ENCODE results near the gene LPP. TPM values are rescaled to one million over a fixed set of nuclear protein-coding genes. Genes with fewer than 3 reads are reported as not detected.

The LPP gene
- total RNA-seq, 2 donors from 2014 or later, result 52.7 to 56.7 TPM

- no peaks in the 10 kb centered on the region for H3K36me3 Mint-ChIP-seq
- peaks cover 39 to 53% of the 10 kb centered on the region in 2 donors for H3K4me1 Mint-ChIP-seq (ENCODE audit: low read depth in 2 of 2)
- ATAC-seq (no peak), DNase-seq (ENCODE audit: low spot score) (no peak)
- H3K27ac Mint-ChIP-seq, result peak overlapping the region in 1 of 2 donors; percentile 64
- H3K4me3 Mint-ChIP-seq, result no peak overlapping the region
- no peaks in the 10 kb centered on the region for H3K9me3 Mint-ChIP-seq
- H3K27me3 Mint-ChIP-seq, result no peaks in the 10 kb centered on the region
Measured at GRCh38 chr3:188166441-188166840, 12.5 kb downstream of the LPP start.

- ATAC-seq (no peak), DNase-seq (ENCODE audit: low spot score) (no peak)
- Mint-ChIP-seq H3K36me3 (no peaks in the 10 kb centered on the region), H3K27ac (no peak overlapping the region), H3K4me1 (ENCODE audit: low read depth in 2 of 2) (peaks cover 35 to 44% of the 10 kb centered on the region in 2 donors), H3K27me3 (no peaks in the 10 kb centered on the region), H3K4me3 (no peak overlapping the region), H3K9me3 (no peaks in the 10 kb centered on the region)
Measured at GRCh38 chr3:188168186-188168585, 14.2 kb downstream of the LPP start.

GRCh38 chr3:188168648-188169047 is 14.7 kb downstream of the LPP start:
- Mint-ChIP-seq H3K27ac (peak overlapping the region in 1 of 2 donors; percentile 25), H3K4me1 (ENCODE audit: low read depth in 2 of 2) (peaks cover 33 to 42% of the 10 kb centered on the region in 2 donors), H3K9me3 (no peaks in the 10 kb centered on the region), H3K36me3 (no peaks in the 10 kb centered on the region), H3K4me3 (no peak overlapping the region), H3K27me3 (no peaks in the 10 kb centered on the region)
- DNase-seq (ENCODE audit: low spot score) (no peak), ATAC-seq (no peak)

DNA sequence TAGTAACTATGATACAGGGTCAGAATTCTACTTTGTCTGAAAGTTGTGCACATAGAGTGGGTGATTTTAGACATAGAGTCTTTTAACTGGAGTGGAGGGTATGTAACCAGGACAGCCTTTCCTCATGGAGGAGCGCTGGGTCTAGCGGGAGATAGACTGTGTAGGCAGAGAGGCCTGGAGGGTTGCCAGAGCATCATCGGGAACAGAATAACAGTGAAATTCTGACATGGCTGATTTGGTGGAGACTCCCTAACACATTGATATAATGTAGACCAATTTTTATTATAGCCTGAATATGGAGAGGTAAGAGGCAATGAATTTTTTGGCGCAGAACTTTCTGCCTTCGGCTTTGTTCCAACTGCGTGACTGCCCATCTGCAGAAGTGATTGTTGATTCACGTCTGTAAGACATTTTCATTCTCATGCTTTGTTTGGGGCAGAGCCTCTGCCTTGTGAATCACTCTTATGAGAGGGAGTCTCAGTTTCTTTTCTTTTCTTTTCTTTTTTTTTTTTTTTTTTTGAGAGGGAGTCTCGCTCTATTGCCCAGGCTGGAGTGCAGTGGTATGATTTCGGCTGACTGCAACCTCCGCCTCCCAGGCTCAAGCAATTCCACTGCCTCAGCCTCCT is 16.0 kb downstream of the LPP start:
- Mint-ChIP-seq H3K4me1 (ENCODE audit: low read depth in 2 of 2) (peaks cover 37 to 45% of the 10 kb centered on the region in 2 donors), H3K27me3 (no peaks in the 10 kb centered on the region), H3K27ac (peak overlapping the region; percentile 17 to 25), H3K36me3 (no peaks in the 10 kb centered on the region), H3K9me3 (peaks cover 4% of the 10 kb centered on the region), H3K4me3 (no peak overlapping the region)
- ATAC-seq (no peak), DNase-seq (ENCODE audit: low spot score) (no peak)

DNA sequence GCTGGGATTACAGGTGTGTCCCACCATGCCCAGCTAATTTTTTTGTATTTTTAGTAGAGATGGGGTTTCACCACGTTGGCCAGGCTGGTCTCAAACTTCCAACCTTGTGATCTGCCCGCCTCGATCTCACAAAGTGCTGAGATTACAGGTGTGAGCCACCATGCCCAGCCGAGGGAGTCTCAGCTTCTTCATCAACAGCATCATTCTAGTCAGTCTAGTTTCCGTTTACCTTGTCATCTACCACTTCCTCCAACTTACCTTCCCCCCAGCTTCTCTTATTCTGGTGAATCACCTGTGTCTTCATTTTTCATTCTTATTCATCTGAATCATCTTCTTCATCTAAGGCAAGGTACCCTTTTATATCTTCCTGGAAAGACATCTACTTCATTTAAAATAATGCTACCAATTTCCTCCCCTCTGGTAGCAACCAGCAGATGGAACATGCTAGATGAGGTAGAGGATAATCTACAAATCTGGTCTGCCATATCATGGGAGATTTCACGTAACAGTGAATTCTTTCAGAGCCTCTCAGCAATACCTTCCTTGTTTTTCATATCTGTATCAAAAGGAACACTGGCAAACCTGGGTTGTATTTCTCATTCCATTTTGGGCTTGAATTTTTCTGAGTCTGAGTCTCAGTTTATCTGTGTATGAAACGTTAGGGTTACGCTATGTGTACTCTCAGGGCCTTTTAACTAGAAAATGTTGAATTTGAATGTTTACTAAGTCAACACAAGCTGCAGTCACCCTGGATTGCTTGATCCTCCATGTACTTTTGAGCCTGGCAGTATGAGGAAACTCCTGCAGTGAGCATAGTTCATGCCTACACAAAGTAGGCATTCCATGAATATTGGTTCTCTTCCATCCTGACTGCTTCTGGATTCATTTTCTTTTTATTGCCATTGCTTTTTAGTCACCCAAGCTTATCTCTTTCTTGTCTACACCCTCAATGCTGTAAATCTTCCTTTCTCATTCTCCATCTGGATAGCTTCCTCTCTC is 16.8 kb downstream of the LPP start:
- Mint-ChIP-seq H3K4me1 (ENCODE audit: low read depth in 2 of 2) (peaks cover 37 to 43% of the 10 kb centered on the region in 2 donors), H3K4me3 (peak overlapping the region; percentile 2), H3K9me3 (peaks cover 4% of the 10 kb centered on the region), H3K36me3 (no peaks in the 10 kb centered on the region), H3K27ac (peak overlapping the region; percentile 17 to 25), H3K27me3 (no peaks in the 10 kb centered on the region)
- DNase-seq (ENCODE audit: low spot score) (no peak), ATAC-seq (peak in 1 of 2 donors; percentile 68)

GRCh38 chr3:188171682-188172467 is 17.9 kb downstream of the LPP start:
- Mint-ChIP-seq H3K27me3 (no peaks in the 10 kb centered on the region), H3K4me1 (ENCODE audit: low read depth in 2 of 2) (peaks cover 38 to 42% of the 10 kb centered on the region in 2 donors), H3K9me3 (peaks cover 4% of the 10 kb centered on the region), H3K27ac (peak overlapping the region in 1 of 2 donors; percentile 25), H3K36me3 (no peaks in the 10 kb centered on the region), H3K4me3 (no peak overlapping the region)
- DNase-seq (ENCODE audit: low spot score) (no peak), ATAC-seq (no peak)

DNA sequence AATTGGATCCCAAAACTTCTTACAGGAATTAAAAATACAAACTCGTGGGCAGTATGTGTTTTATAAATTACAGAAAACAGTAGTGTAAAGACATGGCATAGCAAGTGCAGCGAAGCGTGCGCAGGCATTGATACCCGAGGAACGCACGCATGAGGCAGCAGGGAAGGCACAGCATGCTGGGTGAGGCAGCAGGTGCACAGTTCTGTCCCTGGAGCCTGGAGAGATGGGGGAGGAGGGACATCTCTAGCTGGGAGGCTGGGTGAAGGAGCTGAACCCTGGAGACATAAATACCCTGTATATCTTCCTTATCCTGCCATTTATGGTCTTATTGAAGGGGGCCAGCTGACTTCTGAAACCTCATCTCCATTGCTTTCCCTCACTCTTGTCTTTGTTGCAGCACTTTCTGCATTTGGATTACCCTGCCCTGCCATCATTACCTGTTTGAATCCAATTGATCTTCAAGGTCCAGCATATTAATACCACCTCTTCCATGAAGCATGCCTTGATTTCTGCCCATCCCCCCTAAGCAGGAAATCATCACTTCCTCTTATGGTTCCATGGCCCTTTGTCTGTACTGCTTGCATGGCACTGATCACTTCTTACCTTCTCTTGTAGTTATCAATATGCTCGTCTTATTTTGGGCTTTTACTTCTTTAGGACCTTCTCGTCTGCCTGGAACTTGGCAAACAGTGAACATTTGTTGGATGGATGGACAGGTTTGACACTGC is 20.5 kb downstream of the LPP start:
- peaks cover 55 to 58% of the 10 kb centered on the region in 2 donors for H3K4me1 Mint-ChIP-seq (ENCODE audit: low read depth in 2 of 2)
- H3K27ac Mint-ChIP-seq, result peak overlapping the region in 1 of 2 donors; percentile 42

GRCh38 chr3:188176476-188176875 is 22.5 kb downstream of the LPP start:
- DNase-seq (ENCODE audit: low spot score) (no peak), ATAC-seq (no peak)
- H3K9me3 Mint-ChIP-seq, result peaks cover 4% of the 10 kb centered on the region
- H3K4me1 Mint-ChIP-seq (ENCODE audit: low read depth in 2 of 2), result peaks cover 50 to 53% of the 10 kb centered on the region in 2 donors
- H3K27me3 Mint-ChIP-seq, result no peaks in the 10 kb centered on the region
- peaks cover 5% of the 10 kb centered on the region for H3K36me3 Mint-ChIP-seq
- no peak overlapping the region for H3K4me3 Mint-ChIP-seq
- peak overlapping the region in 1 of 2 donors; percentile 5 for H3K27ac Mint-ChIP-seq

More for the DNA sequence above, 20.5 kb downstream of the LPP start:
- ATAC-seq (no peak), DNase-seq (ENCODE audit: low spot score) (no peak)
- no peaks in the 10 kb centered on the region for H3K27me3 Mint-ChIP-seq
- peaks cover 4% of the 10 kb centered on the region for H3K9me3 Mint-ChIP-seq
- H3K4me3 Mint-ChIP-seq, result no peak overlapping the region
- peaks cover 5% of the 10 kb centered on the region for H3K36me3 Mint-ChIP-seq

GRCh38 chr3:188176884-188177283 is 22.9 kb downstream of the LPP start:
- Mint-ChIP-seq H3K4me3 (no peak overlapping the region), H3K27me3 (no peaks in the 10 kb centered on the region), H3K36me3 (peaks cover 7% of the 10 kb centered on the region), H3K4me1 (ENCODE audit: low read depth in 2 of 2) (peaks cover 50 to 53% of the 10 kb centered on the region in 2 donors), H3K27ac (peak overlapping the region in 1 of 2 donors; percentile 5), H3K9me3 (peaks cover 4% of the 10 kb centered on the region)
- DNase-seq (ENCODE audit: low spot score) (no peak), ATAC-seq (no peak)

- H3K36me3 Mint-ChIP-seq, result peaks cover 9% of the 10 kb centered on the region
- no peak for DNase-seq (ENCODE audit: low spot score)
- no peak overlapping the region for H3K4me3 Mint-ChIP-seq
- H3K4me1 Mint-ChIP-seq (ENCODE audit: low read depth in 2 of 2), result peaks cover 50 to 53% of the 10 kb centered on the region in 2 donors
- H3K27me3 Mint-ChIP-seq, result no peaks in the 10 kb centered on the region
- no peak for ATAC-seq
- peaks cover 4% of the 10 kb centered on the region for H3K9me3 Mint-ChIP-seq
- H3K27ac Mint-ChIP-seq, result peak overlapping the region in 1 of 2 donors; percentile 78
Measured at GRCh38 chr3:188177721-188178120, 23.8 kb downstream of the LPP start.

DNA sequence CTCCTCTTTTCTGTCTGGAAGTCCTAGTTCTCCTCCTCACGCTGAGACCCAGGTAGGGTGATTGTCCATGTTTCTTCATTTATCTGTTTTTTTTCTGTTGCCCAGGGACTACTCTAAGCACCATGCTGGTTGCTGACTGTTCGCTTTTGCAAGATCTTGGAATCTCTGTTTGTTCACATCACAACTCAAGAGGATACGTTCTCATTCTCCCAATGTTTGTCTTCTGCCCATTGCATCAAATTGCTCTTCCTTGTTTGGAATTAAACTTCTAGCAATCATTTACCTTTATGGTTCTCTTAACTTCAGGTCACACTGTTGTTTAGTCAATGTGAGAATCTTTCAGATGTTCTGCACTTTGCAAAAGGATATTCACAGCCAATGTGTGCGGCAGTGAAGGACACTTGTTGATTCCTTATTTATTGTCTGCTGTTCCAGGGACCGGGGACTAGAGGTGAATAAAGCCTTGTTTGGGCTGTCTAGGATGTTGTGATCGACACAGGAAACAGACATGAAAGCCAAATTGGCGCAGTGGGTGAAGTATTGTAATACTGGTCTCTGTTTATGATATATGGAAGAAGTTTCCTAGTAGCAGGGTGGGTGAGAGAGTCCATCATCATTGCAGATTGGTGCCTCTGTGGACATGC is 24.5 kb downstream of the LPP start:
- Mint-ChIP-seq H3K27ac (peak overlapping the region in 1 of 2 donors; percentile 78), H3K9me3 (peaks cover 4% of the 10 kb centered on the region), H3K4me1 (ENCODE audit: low read depth in 2 of 2) (peaks cover 50 to 53% of the 10 kb centered on the region in 2 donors), H3K4me3 (no peak overlapping the region), H3K27me3 (no peaks in the 10 kb centered on the region), H3K36me3 (peaks cover 9% of the 10 kb centered on the region)
- ATAC-seq (no peak), DNase-seq (ENCODE audit: low spot score) (no peak)

DNA sequence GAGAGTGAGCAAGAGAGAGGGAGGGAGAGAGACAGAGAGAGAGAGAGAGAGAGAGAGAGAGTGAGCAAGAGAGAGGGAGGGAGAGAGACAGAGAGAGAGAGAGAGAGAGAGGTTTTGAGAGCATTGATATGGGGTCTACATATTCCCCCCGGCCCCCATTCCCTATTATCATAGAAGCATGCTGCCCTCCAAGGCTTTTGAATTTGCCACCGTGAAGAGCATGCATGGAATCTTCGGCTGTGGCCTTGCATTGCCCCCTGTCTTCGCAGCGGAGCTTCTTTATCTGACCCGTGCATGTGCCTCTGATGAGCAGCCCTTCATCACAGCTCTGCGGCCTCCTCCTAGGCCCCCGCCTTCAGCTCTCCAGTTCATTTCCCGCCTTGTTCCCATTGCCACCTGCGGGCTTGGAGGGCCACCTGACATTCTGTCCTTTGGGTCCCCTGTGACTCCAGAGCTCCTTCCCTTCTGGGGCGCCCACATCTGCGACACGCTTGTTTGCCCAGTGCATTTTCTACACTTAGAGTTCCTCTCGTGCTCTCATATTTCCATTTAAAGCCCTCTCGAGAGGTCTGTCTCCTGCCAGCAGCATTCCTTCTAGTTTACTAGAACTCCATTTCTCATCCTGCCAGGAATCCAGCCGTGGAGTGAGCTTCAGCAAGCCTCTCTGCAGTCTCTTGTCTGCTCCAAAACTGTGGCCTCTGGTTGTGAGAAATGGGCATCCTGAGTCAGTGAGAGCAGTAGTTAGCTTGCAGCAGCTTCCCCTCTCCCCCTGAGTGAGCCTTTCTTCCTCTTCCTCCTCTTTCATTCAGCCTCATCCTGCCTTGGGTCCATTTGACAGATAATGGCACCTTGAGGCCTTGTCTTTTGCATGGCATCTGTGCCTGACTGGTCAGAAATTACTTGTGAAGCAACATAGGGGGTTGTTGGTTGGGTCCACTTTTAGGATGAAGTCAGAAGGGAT is 25.3 kb downstream of the LPP start:
- Mint-ChIP-seq H3K27me3 (no peaks in the 10 kb centered on the region), H3K27ac (peak overlapping the region in 1 of 2 donors; percentile 78), H3K4me3 (no peak overlapping the region), H3K9me3 (peaks cover 4% of the 10 kb centered on the region), H3K36me3 (peaks cover 9% of the 10 kb centered on the region), H3K4me1 (ENCODE audit: low read depth in 2 of 2) (peaks cover 45% of the 10 kb centered on the region in 2 donors)
- no peak for DNase-seq (ENCODE audit: low spot score)
- ATAC-seq, result no peak
